HepG2 (cell line): ENCODE data around the gene TSPAN17. TPM values are rescaled to one million over a fixed set of nuclear protein-coding genes. Genes with fewer than 3 reads are reported as not detected.

Source experiments
- ATAC-seq: fragments of 200-7000 bp; cut with Tn5 transposase; 3 replicates; pipeline ENCODE4 v1.9.1; 2020; ENCODE audit warnings: mild to moderate bottlenecking, moderate library complexity
- BruUV-seq: library from RNA; stranded (reverse); fragments of 400-500 nt; replicated peaks from 2 replicates; lab custom pipeline; 2021; lab: Mats Ljungman, UMichigan
- CTCF ChIA-PET: fragments of 300-600 bp; formaldehyde crosslinking; extraction: SDS; loops from one replicate; lab custom pipeline; 2021; ENCODE audit warnings: low total read pairs, inconsistent platforms, low intra/inter-chr PET ratio; lab: Yijun Ruan, JAX
- POLR2A ChIA-PET: fragments of 350-600 bp; sonication (Branson Sonifier 250); formaldehyde crosslinking; loops from one replicate; lab custom pipeline; 2020; ENCODE audit warnings: antibody characterized with exemption, inconsistent platforms; lab: Yijun Ruan, JAX
- DNase-seq: peaks from one replicate; pipeline ENCODE4 v3.0.0-alpha.2; 2015; ENCODE audit warnings: low spot score
- FAIRE-seq: peaks from 3 replicates; lab custom pipeline; 2011; peaks lifted over from hg19 to GRCh38; lab: Jason Lieb, UNC
- H2AFZ ChIP-seq: one replicate; pipeline ENCODE4 v1.6.1; 2011; ENCODE audit warnings: low read length, inconsistent platforms
- H3K27ac ChIP-seq: fragments of 300-600 bp; 3 replicates; pipeline ENCODE4 v1.8.0; 2011; ENCODE audit warnings: mixed run types, mild to moderate bottlenecking, mixed read lengths, low read length, inconsistent platforms; ENCODE audit not compliant: insufficient read depth; ENCODE audit errors: extremely low read length
- H3K27me3 ChIP-seq, 2 experiments: fragments of 200-600 bp in 1 of 2; 2 replicates in 1 of 2; 3 replicates in 1 of 2; pipeline versions ENCODE4 v1.6.0 to v1.8.0; 2011; ENCODE audit warnings: low read length in 2 of 2, mild to moderate bottlenecking in 2 of 2, moderate library complexity in 2 of 2, inconsistent platforms in 1 of 2; ENCODE audit not compliant: insufficient read depth in 2 of 2, control insufficient read depth in 1 of 2
- H3K36me3 ChIP-seq, 2 experiments: fragments of 200-600 bp in 1 of 2; replicated peaks in 1 of 2; 2 replicates in 1 of 2; 3 replicates in 1 of 2; pipeline versions ENCODE4 v1.5.1 to v1.8.0; 2011; ENCODE audit warnings: low read length in 2 of 2, inconsistent platforms in 1 of 2; ENCODE audit not compliant: insufficient read depth in 2 of 2, control insufficient read depth in 1 of 2
- H3K4me1 ChIP-seq: 2 replicates; pipeline ENCODE4 v1.5.1; 2012; ENCODE audit warnings: low read length, inconsistent platforms; ENCODE audit not compliant: insufficient read depth
- H3K4me2 ChIP-seq: 2 replicates; pipeline ENCODE4 v1.6.0; 2011; ENCODE audit warnings: low read depth, low read length, inconsistent platforms
- H3K4me3 ChIP-seq, 3 experiments: fragments of 200-600 bp in 1 of 3; sonication (generic), shearing (Covaris generic) in 1 of 3; replicated peaks in 1 of 3; 2 replicates each; pipeline ENCODE4 v1.5.1; 2011 to 2016; ENCODE audit warnings: low read length in 3 of 3, inconsistent platforms in 2 of 3, low read depth in 2 of 3, mild to moderate bottlenecking in 2 of 3, control low read depth in 1 of 3, mixed read lengths in 1 of 3; ENCODE audit not compliant: insufficient read depth in 1 of 3
- H3K79me2 ChIP-seq: one replicate; pipeline ENCODE4 v1.6.1; 2011; ENCODE audit warnings: low read length, inconsistent platforms; ENCODE audit not compliant: insufficient read depth
- H3K9ac ChIP-seq: 2 replicates; pipeline ENCODE4 v1.6.0; 2011; ENCODE audit warnings: mild to moderate bottlenecking, low read depth, low read length, inconsistent platforms; ENCODE audit not compliant: insufficient read depth
- H3K9me3 ChIP-seq: 2 replicates; pipeline ENCODE4 v1.5.1; 2012; ENCODE audit warnings: mild to moderate bottlenecking, low read length
- H4K20me1 ChIP-seq: 2 replicates; pipeline ENCODE4 v1.6.0; 2011; ENCODE audit warnings: inconsistent platforms, mild to moderate bottlenecking, low read length, moderate library complexity; ENCODE audit not compliant: insufficient read depth
- FUBP1 ChIP-seq: sonication (generic); formaldehyde crosslinking; IDR thresholded peaks from 2 replicates; pipeline ENCODE4 v1.5.1; 2020; ENCODE audit warnings: missing genetic modification reagents, mild to moderate bottlenecking, borderline replicate concordance
- HIVEP1 ChIP-seq: sonication (generic); formaldehyde crosslinking; IDR thresholded peaks from 2 replicates; pipeline ENCODE4 v1.4.0; 2020; ENCODE audit warnings: mild to moderate bottlenecking, missing genetic modification reagents
- HNF4G ChIP-seq, 2 experiments: sonication (generic) in 1 of 2; formaldehyde crosslinking in 1 of 2; IDR thresholded peaks; 2 replicates each; pipeline versions ENCODE4 v1.4.0 to v1.6.1; 2011 to 2020; ENCODE audit warnings: borderline replicate concordance in 2 of 2, low read depth in 2 of 2, mild to moderate bottlenecking in 2 of 2, low read length in 1 of 2, missing genetic modification reagents in 1 of 2, moderate library complexity in 1 of 2
- HNRNPLL ChIP-seq: fragments of 200-400 bp; formaldehyde crosslinking; IDR thresholded peaks from 2 replicates; pipeline ENCODE4 v1.6.1; 2017; ENCODE audit warnings: mild to moderate bottlenecking, low read depth, low read length; ENCODE audit not compliant: poor library complexity, severe bottlenecking
- HOXD1 ChIP-seq: sonication (generic); formaldehyde crosslinking; IDR thresholded peaks from 2 replicates; pipeline ENCODE4 v1.5.0; 2020; ENCODE audit warnings: missing genetic modification reagents
- IRF2 ChIP-seq: IDR thresholded peaks from 2 replicates; pipeline ENCODE4 v1.6.1; 2018; ENCODE audit warnings: missing genetic modification reagents, missing compliant biosample characterization
- MED1 ChIP-seq: sonication (generic); formaldehyde crosslinking; IDR thresholded peaks from 2 replicates; pipeline ENCODE4 v1.4.0; 2020; ENCODE audit warnings: missing genetic modification reagents
- PRDM4 ChIP-seq: sonication (generic); formaldehyde crosslinking; IDR thresholded peaks from 2 replicates; pipeline ENCODE4 v1.9.0; 2021; ENCODE audit warnings: missing genetic modification reagents, borderline replicate concordance
- RFX1 ChIP-seq: fragments of 450-650 bp; IDR thresholded peaks from 2 replicates; pipeline ENCODE4 v1.6.1; 2017
- ZFP37 ChIP-seq: sonication (generic); formaldehyde crosslinking; IDR thresholded peaks from 2 replicates; pipeline ENCODE4 v1.4.0; 2020; ENCODE audit warnings: missing genetic modification reagents, borderline replicate concordance
- ZNF10 ChIP-seq: sonication (generic); formaldehyde crosslinking; IDR thresholded peaks from 2 replicates; pipeline ENCODE4 v1.4.0; 2020; ENCODE audit warnings: mild to moderate bottlenecking, low read depth, missing genetic modification reagents, borderline replicate concordance
- ZNF232 ChIP-seq: sonication (generic); formaldehyde crosslinking; IDR thresholded peaks from 2 replicates; pipeline ENCODE4 v1.4.0; 2020; ENCODE audit warnings: missing genetic modification reagents, borderline replicate concordance
- ZNF577 ChIP-seq: sonication (generic); formaldehyde crosslinking; IDR thresholded peaks from 2 replicates; pipeline ENCODE4 v1.4.0; 2020; ENCODE audit warnings: mild to moderate bottlenecking, low read depth, missing genetic modification reagents, borderline replicate concordance
- WGBS: methylation state at CpG from one replicate; pipeline ENCODE4 v1.1.6; 2017; ENCODE audit warnings: low lambda C conversion rate; 5-methylcytosine and 5-hydroxymethylcytosine counted together
- in situ Hi-C: cut with HindIII; loops from 2 replicates; pipeline ENCODE4 v1.10.0; 2017; ENCODE audit warnings: low pct_unique_long_range_greater_than_20kb; ENCODE audit not compliant: extremely low pct_ligation_motif_present
- intact Hi-C: fragments of 100-400 bp; cut with micrococcal nuclease; formaldehyde crosslinking; loops from one replicate; pipeline ENCODE4 v1.10.0; 2022; ENCODE audit not compliant: unreplicated experiment
- polyA plus RNA-seq, 8 experiments: library from polyadenylated mRNA; depleted of rRNA in 3 of 8; stranded (reverse) in 7 of 8; unstranded in 1 of 8; fragments of >200 nt; fragmentation: Illumina TruSeq in 4 of 8; extraction: Trizol in 4 of 8; gene quantifications; 2 replicates each; pipeline versions ENCODE4 v1.2.1 to v1.2.3, GENCODE V29; 2011 to 2016; ENCODE audit warnings: low read depth in 4 of 8, missing spikeins in 1 of 8, mixed read lengths in 1 of 8; ENCODE audit not compliant: insufficient read depth in 1 of 8
- total RNA-seq, 5 experiments: library from RNA; depleted of rRNA; stranded (reverse); fragments of >200 nt; fragmentation: Illumina TruSeq; extraction: Trizol; gene quantifications; 2 replicates each; pipeline ENCODE4 v1.2.3, GENCODE V29; 2016; ENCODE audit warnings: low read depth in 1 of 5

TSPAN17 gene
- total and polyA plus RNA-seq, 2 of the 13 experiments (the other 11 are each of a cell fraction or from before 2014, with no cell fraction given), result 11.5 to 15.0 TPM

GRCh38 chr5:176614805-176615478, 32.3 kb upstream of the TSPAN17 start:
- no peak for TF ChIP-seq HIVEP1 (CRISPR knock-in tag)
- TF ChIP-seq ZFP37 (CRISPR knock-in tag), result no peak
- no peak for TF ChIP-seq ZNF577 (CRISPR knock-in tag)
- TF ChIP-seq HNF4G (IDR thresholded peaks at IDR 0.05; ENCODE audit: borderline replicate concordance, low read depth, low read length), result no peak
- no peak for TF ChIP-seq HNF4G (CRISPR knock-in tag; IDR thresholded peaks at IDR 0.05; ENCODE audit: borderline replicate concordance, low read depth)
- Histone ChIP-seq H3K79me2 (no peaks in the 10 kb centered on the region), H3K36me3 (no peaks in the 10 kb centered on the region), H4K20me1 (no peaks in the 10 kb centered on the region), H3K4me3 (no peak overlapping the region), H3K4me1 (no peaks in the 10 kb centered on the region), H3K27me3 (peaks cover 5 to 27% of the 10 kb centered on the region in 2 experiments), H2AFZ (no peak overlapping the region), H3K9ac (no peak overlapping the region), H3K4me2 (no peak overlapping the region), H3K27ac (no peak overlapping the region), H3K9me3 (no peaks in the 10 kb centered on the region)
- no TSS peak for BruUV-seq
- in situ Hi-C loops (no loop called here), intact Hi-C loops (no loop called here)
- ChIA-PET CTCF (no interaction called here), POLR2A (no interaction called here)
- ATAC-seq (no peak), DNase-seq (no peak), FAIRE-seq (no peak)
- 1% methylated on average over 8 of the region's 8 CpGs for WGBS

GRCh38 chr5:176616511-176616910, 30.8 kb upstream of the TSPAN17 start:
- ATAC-seq, result no peak
- DNase-seq, result no peak
- CTCF ChIA-PET, result no interaction called here
- WGBS, result 20% methylated on average over 7 of the region's 7 CpGs
- POLR2A ChIA-PET, result no interaction called here
- Histone ChIP-seq H3K79me2 (no peaks in the 10 kb centered on the region), H3K36me3 (no peaks in the 10 kb centered on the region), H3K27me3 (peaks cover 8 to 43% of the 10 kb centered on the region in 2 experiments), H3K9me3 (no peaks in the 10 kb centered on the region), H3K4me2 (no peak overlapping the region), H3K4me3 (no peak overlapping the region), H3K27ac (no peak overlapping the region), H4K20me1 (no peaks in the 10 kb centered on the region), H2AFZ (no peak overlapping the region), H3K4me1 (no peaks in the 10 kb centered on the region), H3K9ac (no peak overlapping the region)
- no peak for FAIRE-seq
- intact Hi-C loops, result no loop called here
- in situ Hi-C loops, result no loop called here
- BruUV-seq, result no TSS peak
- TF ChIP-seq HNRNPLL (no peak), ZNF10 (CRISPR knock-in tag) (no peak), FUBP1 (no peak), MED1 (CRISPR knock-in tag) (no peak), PRDM4 (no peak), HOXD1 (CRISPR knock-in tag) (no peak), IRF2 (CRISPR knock-in tag) (no peak), ZNF232 (CRISPR knock-in tag) (no peak), RFX1 (no peak)
